Endothelial cell of umbilical vein (primary cell): Measurements from ENCODE around the gene AXIN2. TPM values are rescaled to one million over a fixed set of nuclear protein-coding genes. Genes with fewer than 3 reads are reported as not detected.

Experiments
- BruUV-seq: library from RNA; stranded (reverse); fragments of 400-500 nt; replicated peaks from 2 replicates; lab custom pipeline; 2021; lab: Mats Ljungman, UMichigan
- CTCF ChIA-PET: fragments of 300-600, 350-600 bp; sonication (Branson Sonifier 250); formaldehyde crosslinking; loops from one replicate; lab custom pipeline; 2021; ENCODE audit warnings: antibody characterized with exemption, inconsistent platforms; lab: Charles Lee
- POLR2A ChIA-PET: fragments of 300-600, 350-600 bp; sonication (Branson Sonifier 250); formaldehyde crosslinking; loops from one replicate; lab custom pipeline; 2021; ENCODE audit warnings: antibody characterized with exemption, inconsistent platforms; lab: Charles Lee
- DNase-seq: peaks from one replicate; pipeline ENCODE4 v3.0.0-alpha.2; 2011; ENCODE audit warnings: low read depth, low spot score
- FAIRE-seq: peaks from 2 replicates; lab custom pipeline; 2011; peaks lifted over from hg19 to GRCh38; lab: Jason Lieb, UNC
- H2AFZ ChIP-seq: 2 replicates; pipeline ENCODE4 v1.6.0; 2012; ENCODE audit warnings: low read depth, low read length, control low read depth, inconsistent platforms
- H3K27ac ChIP-seq: 2 replicates; pipeline ENCODE4 v1.5.1; 2011; ENCODE audit warnings: low read depth, mild to moderate bottlenecking, control low read depth, low read length, moderate library complexity; ENCODE audit not compliant: insufficient read depth
- H3K27me3 ChIP-seq, 2 experiments: 2 replicates each; pipeline versions ENCODE4 v1.6.0 to v1.6.1; 2011; ENCODE audit warnings: low read length in 2 of 2, mixed read lengths in 1 of 2; ENCODE audit not compliant: control insufficient read depth in 2 of 2, insufficient read depth in 2 of 2
- H3K36me3 ChIP-seq, 2 experiments: 2 replicates in 1 of 2; 3 replicates in 1 of 2; pipeline ENCODE4 v1.5.1; 2011; ENCODE audit warnings: low read length in 2 of 2, mild to moderate bottlenecking in 1 of 2, moderate library complexity in 1 of 2; ENCODE audit not compliant: control insufficient read depth in 2 of 2, insufficient read depth in 2 of 2; ENCODE audit errors: extremely low read depth in 1 of 2
- H3K4me1 ChIP-seq: 3 replicates; pipeline ENCODE4 v1.5.1; 2011; ENCODE audit warnings: mild to moderate bottlenecking, low read length; ENCODE audit not compliant: control insufficient read depth, insufficient read depth; ENCODE audit errors: extremely low read depth
- H3K4me2 ChIP-seq: 2 replicates; pipeline ENCODE4 v1.6.1; 2011; ENCODE audit warnings: low read length, control low read depth, mixed read lengths; ENCODE audit not compliant: insufficient read depth
- H3K4me3 ChIP-seq, 3 experiments: fragments of 200-600 bp in 1 of 3; sonication (generic), shearing (Covaris generic) in 1 of 3; replicated peaks in 1 of 3; 2 replicates each; pipeline ENCODE4 v1.5.1; 2011 to 2016; ENCODE audit warnings: control low read depth in 3 of 3, low read length in 3 of 3, mild to moderate bottlenecking in 2 of 3, inconsistent platforms in 1 of 3, low read depth in 1 of 3, moderate library complexity in 1 of 3; ENCODE audit not compliant: insufficient read depth in 1 of 3
- H3K79me2 ChIP-seq: 2 replicates; pipeline ENCODE4 v1.6.0; 2012; ENCODE audit warnings: low read length, inconsistent platforms; ENCODE audit not compliant: control insufficient read depth, insufficient read depth
- H3K9ac ChIP-seq: replicated peaks from 2 replicates; pipeline ENCODE3; 2011; ENCODE audit warnings: low read length, control low read depth; ENCODE audit not compliant: insufficient read depth; ENCODE audit errors: extremely low read depth
- H3K9me1 ChIP-seq: replicated peaks from 3 replicates; pipeline ENCODE4 v1.6.0; 2011; ENCODE audit warnings: mild to moderate bottlenecking, low read length; ENCODE audit not compliant: control insufficient read depth, insufficient read depth; ENCODE audit errors: extremely low read depth
- H3K9me3 ChIP-seq: replicated peaks from 2 replicates; pipeline ENCODE4 v1.5.1; 2012; ENCODE audit warnings: low read length, inconsistent platforms; ENCODE audit not compliant: control insufficient read depth, insufficient read depth
- H4K20me1 ChIP-seq: replicated peaks from 2 replicates; pipeline ENCODE3; 2011; ENCODE audit warnings: mild to moderate bottlenecking, low read length; ENCODE audit not compliant: control insufficient read depth, insufficient read depth; ENCODE audit errors: extremely low read depth
- EZH2 ChIP-seq: IDR thresholded peaks from 2 replicates; pipeline ENCODE4 v1.6.1; 2012; ENCODE audit warnings: borderline replicate concordance, low read depth, mild to moderate bottlenecking, moderate library complexity, low read length, inconsistent platforms; ENCODE audit not compliant: severe bottlenecking
- FOS ChIP-seq: IDR thresholded peaks from 2 replicates; pipeline ENCODE4 v1.6.1; 2011; ENCODE audit warnings: mild to moderate bottlenecking, low read length, moderate library complexity, borderline replicate concordance; ENCODE audit not compliant: insufficient read depth
- GATA2 ChIP-seq: IDR thresholded peaks from 2 replicates; pipeline ENCODE4 v1.7.0; 2011; ENCODE audit warnings: low read depth, mild to moderate bottlenecking, moderate library complexity, mixed read lengths, low read length; ENCODE audit not compliant: insufficient read length, insufficient read depth
- JUN ChIP-seq: IDR thresholded peaks from 2 replicates; pipeline ENCODE4 v1.6.1; 2011; ENCODE audit warnings: borderline replicate concordance, low read depth; ENCODE audit not compliant: insufficient read length, insufficient read depth
- MYC ChIP-seq: IDR thresholded peaks from one replicate; pipeline ENCODE4 v1.6.1; 2011; ENCODE audit warnings: mild to moderate bottlenecking, low read depth, low read length
- POLR2A ChIP-seq: IDR thresholded peaks from 2 replicates; pipeline ENCODE4 v1.6.1; 2012; ENCODE audit warnings: low read depth, mild to moderate bottlenecking, control low read depth, low read length
- POLR2AphosphoS5 ChIP-seq: IDR thresholded peaks from 2 replicates; pipeline ENCODE4 v1.6.1; 2012; ENCODE audit warnings: low read depth, mild to moderate bottlenecking, control low read depth, low read length, moderate library complexity; ENCODE audit not compliant: insufficient read depth
- dilution Hi-C: fragments of 300-500 bp; cut with MboI; formaldehyde crosslinking; loops from one replicate; pipeline ENCODE4 v1.15.0; 2019; ENCODE audit warnings: low sequenced_read_pairs; ENCODE audit not compliant: extremely low pct_ligation_motif_present
- intact Hi-C: fragments of 100-400 bp; cut with micrococcal nuclease; formaldehyde crosslinking; loops from one replicate; pipeline ENCODE4 v1.10.0; 2022
- polyA plus RNA-seq, 4 experiments: library from polyadenylated mRNA; depleted of rRNA in 3 of 4; stranded (reverse) in 3 of 4; unstranded in 1 of 4; fragments of >200 nt; gene quantifications; 2 replicates each; pipeline versions ENCODE4 v1.2.1 to v1.2.3, GENCODE V29; 2011 to 2012; ENCODE audit warnings: missing spikeins in 1 of 4
- total RNA-seq: library from RNA; stranded (reverse); gene quantifications from 2 replicates; pipeline ENCODE4 v1.2.3, GENCODE V29; 2021
- TF ChIP-seq, protein P1 (sequence below), 2 donors: IDR thresholded peaks; 1 replicate in 1 of 2; 2 replicates in 1 of 2; pipeline ENCODE4 v1.5.1; 2011; ENCODE audit warnings: low read length in 2 of 2, mild to moderate bottlenecking in 2 of 2, moderate library complexity in 2 of 2, control low read depth in 1 of 2, inconsistent platforms in 1 of 2, low read depth in 1 of 2; ENCODE audit not compliant: insufficient read depth in 1 of 2; ENCODE audit errors: extremely low read depth in 1 of 2
- TF ChIP-seq, protein P2 (sequence below): IDR thresholded peaks from 2 replicates; pipeline ENCODE4 v1.6.1; 2011; ENCODE audit not compliant: insufficient read depth, insufficient read length

Gene AXIN2
- total and polyA plus RNA-seq, 2 donors (not counting 3 experiments of a cell fraction or from before 2014, with no cell fraction given): 1.3 to 3.0 TPM

DNA sequence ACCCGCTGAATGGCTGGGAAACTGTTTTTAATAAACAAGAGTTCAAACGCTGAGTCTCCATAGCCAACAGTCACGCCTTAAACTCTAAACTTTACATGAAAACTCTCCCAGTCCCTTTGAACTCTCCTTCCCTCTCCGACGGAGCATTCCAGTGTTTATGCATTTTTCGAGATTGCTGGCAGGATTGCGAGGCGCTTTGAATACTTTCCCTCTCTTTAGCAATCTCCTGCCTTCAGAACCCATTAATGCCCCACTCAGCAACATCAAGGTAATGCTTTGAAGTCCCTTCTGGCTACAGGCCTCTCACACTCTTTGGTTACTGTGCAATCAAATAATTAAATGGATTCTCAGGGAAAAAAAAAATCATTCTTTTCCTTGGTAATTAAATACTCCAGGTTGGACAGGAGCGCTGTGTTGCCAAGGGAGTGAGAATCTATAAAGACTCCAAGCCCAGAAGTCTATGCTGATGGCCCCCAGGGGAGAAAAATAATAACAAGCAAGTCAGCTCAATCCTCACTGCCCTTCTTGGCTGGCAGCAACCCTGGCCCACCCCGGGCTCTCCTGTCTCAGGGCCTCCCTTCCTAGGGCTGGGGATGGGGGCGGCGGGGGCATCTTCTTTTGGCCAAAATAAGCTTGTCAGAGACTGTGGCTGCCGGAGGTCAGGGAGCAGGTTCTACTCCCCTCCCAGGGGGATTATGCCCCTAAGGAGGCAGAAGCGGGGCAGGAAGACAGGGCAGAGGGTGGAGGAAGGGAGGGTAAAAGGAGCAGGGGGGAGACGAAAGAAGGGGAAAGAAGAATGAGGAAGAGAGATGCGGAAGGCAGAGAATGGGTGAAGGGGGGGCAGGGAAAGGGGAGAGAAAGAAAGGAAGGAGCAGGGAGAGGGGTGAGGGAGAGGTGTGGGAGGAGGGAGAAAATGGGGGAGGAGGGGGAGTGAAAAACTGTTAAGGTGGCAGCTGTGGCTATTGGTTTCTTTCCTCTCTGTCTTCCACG lies 45.2 kb downstream of the AXIN2 start:
- Histone ChIP-seq H3K4me3 (no peak overlapping the region), H3K27me3 (peaks cover 2 to 8% of the 10 kb centered on the region in 2 experiments), H2AFZ (no peak overlapping the region), H3K27ac (no peak overlapping the region), H3K36me3 (no peaks in the 10 kb centered on the region), H3K79me2 (no peaks in the 10 kb centered on the region), H3K9me1 (no peaks in the 10 kb centered on the region), H4K20me1 (no peaks in the 10 kb centered on the region), H3K4me1 (no peaks in the 10 kb centered on the region), H3K9ac (no peak overlapping the region), H3K4me2 (no peak overlapping the region), H3K9me3 (no peaks in the 10 kb centered on the region)
- intact Hi-C loops (no loop called here), dilution Hi-C loops (no loop called here)
- no peak for FAIRE-seq
- TF ChIP-seq, protein P1, sequence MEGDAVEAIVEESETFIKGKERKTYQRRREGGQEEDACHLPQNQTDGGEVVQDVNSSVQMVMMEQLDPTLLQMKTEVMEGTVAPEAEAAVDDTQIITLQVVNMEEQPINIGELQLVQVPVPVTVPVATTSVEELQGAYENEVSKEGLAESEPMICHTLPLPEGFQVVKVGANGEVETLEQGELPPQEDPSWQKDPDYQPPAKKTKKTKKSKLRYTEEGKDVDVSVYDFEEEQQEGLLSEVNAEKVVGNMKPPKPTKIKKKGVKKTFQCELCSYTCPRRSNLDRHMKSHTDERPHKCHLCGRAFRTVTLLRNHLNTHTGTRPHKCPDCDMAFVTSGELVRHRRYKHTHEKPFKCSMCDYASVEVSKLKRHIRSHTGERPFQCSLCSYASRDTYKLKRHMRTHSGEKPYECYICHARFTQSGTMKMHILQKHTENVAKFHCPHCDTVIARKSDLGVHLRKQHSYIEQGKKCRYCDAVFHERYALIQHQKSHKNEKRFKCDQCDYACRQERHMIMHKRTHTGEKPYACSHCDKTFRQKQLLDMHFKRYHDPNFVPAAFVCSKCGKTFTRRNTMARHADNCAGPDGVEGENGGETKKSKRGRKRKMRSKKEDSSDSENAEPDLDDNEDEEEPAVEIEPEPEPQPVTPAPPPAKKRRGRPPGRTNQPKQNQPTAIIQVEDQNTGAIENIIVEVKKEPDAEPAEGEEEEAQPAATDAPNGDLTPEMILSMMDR (IDR thresholded peaks at IDR 0.05; ENCODE audit: extremely low read depth in 1 of 2, insufficient read depth in 1 of 2, low read depth in 1 of 2, low read length in 2 of 2): no peak
- TF ChIP-seq POLR2A (no peak), EZH2 (no peak), POLR2AphosphoS5 (no peak), FOS (no peak), MYC (no peak), JUN (no peak), GATA2 (no peak)
- TF ChIP-seq, protein P2, sequence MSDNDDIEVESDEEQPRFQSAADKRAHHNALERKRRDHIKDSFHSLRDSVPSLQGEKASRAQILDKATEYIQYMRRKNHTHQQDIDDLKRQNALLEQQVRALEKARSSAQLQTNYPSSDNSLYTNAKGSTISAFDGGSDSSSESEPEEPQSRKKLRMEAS: no peak
- POLR2A ChIA-PET: no interaction called here
- CTCF ChIA-PET: no interaction called here
- DNase-seq: no peak
- BruUV-seq: no TSS peak
